Measurements from ENCODE around the gene ZNF296. TPM values are rescaled to one million over a fixed set of nuclear protein-coding genes. Genes with fewer than 3 reads are reported as not detected.

ZNF296 gene
- total and polyA plus RNA-seq, 11 donors, result 0.16 to 1.2 (median 0.36) TPM; not detected in 2

- WGBS, 4 donors, result 90 to 96% (median 90%) methylated on average over 17 of the region's 17 CpGs
Measured at GRCh38 chr19:45090034-45090433, 13.8 kb upstream of the ZNF296 start.

GRCh38 chr19:45087531-45087930, 11.3 kb upstream of the ZNF296 start:
- H3K36me3 ChIP-seq, result peaks cover 0 to 29% (median 23%) of the 10 kb centered on the region in 9 donors
- DNase-seq (no peak), ATAC-seq (no peak)
- H3K9me3 ChIP-seq, result no peaks in the 10 kb centered on the region
- peak overlapping the region in 1 of 12 donors; percentile 32 for H3K27ac ChIP-seq
- H3K27me3 ChIP-seq, result no peaks in the 10 kb centered on the region
- WGBS, 4 donors, result 73 to 85% (median 82%) methylated on average over 11 of the region's 11 CpGs
- peaks cover 0 to 20% (median 9%) of the 10 kb centered on the region in 12 donors for H3K4me1 ChIP-seq
- TF ChIP-seq POLR2A (IDR thresholded peaks at IDR 0.05) (no peak), CTCF (IDR thresholded peaks at IDR 0.05) (no peak)
- intact Hi-C loops (cut with DNase I), result no loop called here
- no peak overlapping the region for H3K4me3 ChIP-seq

More at GRCh38 chr19:45090034-45090433, 13.8 kb upstream of the ZNF296 start:
- no peak overlapping the region for H3K4me3 ChIP-seq
- ATAC-seq (no peak), DNase-seq (no peak)
- no peaks in the 10 kb centered on the region for H3K27me3 ChIP-seq
- H3K27ac ChIP-seq, result no peak overlapping the region
- H3K9me3 ChIP-seq, result no peaks in the 10 kb centered on the region
- intact Hi-C loops (cut with DNase I), result loop anchor here in 5 of 10 donors (5.0 to 10.0 kb wide), 5 partner anchors 85 to 162 kb away; partner anchors contain the start of genes BLOC1S3 (in 3 of the 5), TRAPPC6A (in 3 of the 5), EXOC3L2 (in 1 of the 5) and MARK4 (in 1 of the 5)
- peaks cover 0 to 24% (median 18%) of the 10 kb centered on the region in 9 donors for H3K36me3 ChIP-seq
- peaks cover 10 to 37% (median 24%) of the 10 kb centered on the region in 12 donors for H3K4me1 ChIP-seq
- no peak for TF ChIP-seq POLR2A (IDR thresholded peaks at IDR 0.05)
- TF ChIP-seq CTCF (IDR thresholded peaks at IDR 0.05), result no peak

- Histone ChIP-seq H3K9me3 (no peaks in the 10 kb centered on the region), H3K27ac (no peak overlapping the region), H3K27me3 (no peaks in the 10 kb centered on the region), H3K36me3 (peaks cover 0 to 35% (median 33%) of the 10 kb centered on the region in 9 donors), H3K4me3 (no peak overlapping the region), H3K4me1 (peaks cover 0 to 16% (median 9%) of the 10 kb centered on the region in 12 donors)
- intact Hi-C loops (cut with DNase I), result no loop called here
- DNase-seq (no peak), ATAC-seq (no peak)
- WGBS, 4 donors, result 89 to 96% (median 93%) methylated on average over 4 of the region's 4 CpGs
- TF ChIP-seq CTCF (IDR thresholded peaks at IDR 0.05), result no peak
- no peak for TF ChIP-seq POLR2A (IDR thresholded peaks at IDR 0.05)
Measured at GRCh38 chr19:45086480-45086879, 10.2 kb upstream of the ZNF296 start.

- DNase-seq, result no peak
- 89 to 91% (median 89%) methylated on average over 5 of the region's 5 CpGs for WGBS, 4 donors
- ATAC-seq, result no peak
- no peak overlapping the region for H3K27ac ChIP-seq
- no peaks in the 10 kb centered on the region for H3K9me3 ChIP-seq
- TF ChIP-seq CTCF (IDR thresholded peaks at IDR 0.05), result no peak
- TF ChIP-seq POLR2A (IDR thresholded peaks at IDR 0.05), result no peak
- H3K4me3 ChIP-seq, result no peak overlapping the region
- H3K27me3 ChIP-seq, result no peaks in the 10 kb centered on the region
- H3K36me3 ChIP-seq, result peaks cover 0 to 21% (median 18%) of the 10 kb centered on the region in 9 donors
- H3K4me1 ChIP-seq, result peaks cover 6 to 25% (median 17%) of the 10 kb centered on the region in 12 donors
- intact Hi-C loops (cut with DNase I), result no loop called here
Measured at GRCh38 chr19:45082170-45082569, 5.9 kb upstream of the ZNF296 start.
